ENCODE measurements around the gene HEXA. TPM values are rescaled to one million over a fixed set of nuclear protein-coding genes. Genes with fewer than 3 reads are reported as not detected.

HEXA gene
- total RNA-seq, 2 donors from 2014 or later = 90.3 to 91.7 TPM

DNA sequence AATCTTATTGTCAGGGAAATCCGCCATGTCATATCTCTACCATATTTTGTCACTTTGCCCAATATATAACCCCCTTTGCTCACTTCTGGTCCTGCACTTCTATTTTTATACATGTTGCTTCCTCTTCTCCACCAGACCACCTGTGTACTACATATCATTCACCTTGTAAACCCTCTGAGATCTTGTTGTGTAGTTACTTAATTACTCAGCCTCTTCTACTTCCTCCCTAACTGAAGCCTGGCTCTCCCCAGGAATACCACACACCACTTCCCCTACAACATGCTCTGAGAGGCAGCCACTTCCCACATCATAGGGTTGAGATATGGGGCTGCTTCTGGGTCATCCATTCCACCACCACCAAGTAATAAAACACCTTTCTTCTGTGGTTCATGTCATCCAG is 10.0 kb downstream of the HEXA start:
- Mint-ChIP-seq H3K36me3 (peaks cover 17% of the 10 kb centered on the region), H3K27ac (peak overlapping the region; percentile 41 to 68), H3K4me3 (peak overlapping the region; percentile 71), H3K4me1 (ENCODE audit: low read depth in 2 of 2) (peaks cover 28 to 33% of the 10 kb centered on the region in 2 donors), H3K27me3 (no peaks in the 10 kb centered on the region), H3K9me3 (no peaks in the 10 kb centered on the region)
- DNase-seq (ENCODE audit: low spot score) (no peak), ATAC-seq (peak; percentile 92 to 95)

DNA sequence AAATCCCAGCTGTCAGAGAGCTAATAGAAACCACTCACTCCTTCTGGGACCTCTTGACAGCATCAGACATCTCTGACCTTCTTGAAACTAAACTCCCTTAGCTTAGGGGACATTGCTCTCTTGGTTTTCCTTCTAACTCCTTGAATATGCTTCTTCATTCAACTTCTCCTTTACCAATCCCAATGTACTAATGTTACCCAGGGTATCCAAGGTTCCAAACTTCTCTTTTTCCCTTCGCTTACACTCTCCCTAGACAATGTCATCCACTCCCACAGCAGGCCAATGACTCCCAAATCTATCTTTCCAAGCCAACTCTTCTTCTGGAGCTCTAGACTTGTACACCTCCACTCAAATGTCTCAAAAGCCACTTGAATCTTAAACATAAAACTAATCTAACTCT is 14.6 kb downstream of the HEXA start:
- Mint-ChIP-seq H3K9me3 (no peaks in the 10 kb centered on the region), H3K27ac (no peak overlapping the region), H3K4me1 (ENCODE audit: low read depth in 2 of 2) (peaks cover 28 to 31% of the 10 kb centered on the region in 2 donors), H3K4me3 (no peak overlapping the region), H3K27me3 (no peaks in the 10 kb centered on the region), H3K36me3 (peaks cover 7% of the 10 kb centered on the region)
- no peak for ATAC-seq
- DNase-seq (ENCODE audit: low spot score) = no peak

DNA sequence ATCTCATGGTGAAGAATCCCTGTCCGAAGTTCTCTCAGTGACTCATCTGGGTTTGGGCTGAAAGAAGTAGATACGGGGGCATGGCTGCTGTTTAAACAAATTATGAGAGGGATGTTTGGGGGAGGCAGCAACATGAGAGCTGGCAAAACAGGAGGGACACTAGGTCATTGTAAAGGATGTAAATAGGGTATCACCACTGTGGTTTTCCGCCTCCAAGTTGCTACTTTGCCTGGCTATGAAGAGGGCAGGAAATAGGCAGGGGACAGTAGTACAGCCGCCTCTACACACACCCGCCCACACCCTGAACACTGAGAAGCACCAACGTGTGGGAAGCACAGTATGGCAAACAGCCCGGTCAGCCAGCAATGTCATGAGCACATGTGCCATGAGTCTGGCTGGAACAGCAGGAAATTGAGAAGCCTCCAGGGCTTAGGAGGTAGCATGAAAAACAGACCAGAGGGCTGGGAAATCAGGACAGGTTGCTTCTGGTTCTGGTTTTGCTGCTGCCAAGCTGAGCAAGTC is 17.1 kb downstream of the HEXA start:
- peak overlapping the region; percentile 14 to 50 for H3K27ac Mint-ChIP-seq
- H3K4me3 Mint-ChIP-seq = peak overlapping the region; percentile 33
- peak; percentile 82 for DNase-seq (ENCODE audit: low spot score)
- ATAC-seq = peak; percentile 94 to 96
- H3K9me3 Mint-ChIP-seq = no peaks in the 10 kb centered on the region
- no peaks in the 10 kb centered on the region for H3K27me3 Mint-ChIP-seq
- peaks cover 19 to 22% of the 10 kb centered on the region in 2 donors for H3K4me1 Mint-ChIP-seq (ENCODE audit: low read depth in 2 of 2)
- no peaks in the 10 kb centered on the region for H3K36me3 Mint-ChIP-seq

DNA sequence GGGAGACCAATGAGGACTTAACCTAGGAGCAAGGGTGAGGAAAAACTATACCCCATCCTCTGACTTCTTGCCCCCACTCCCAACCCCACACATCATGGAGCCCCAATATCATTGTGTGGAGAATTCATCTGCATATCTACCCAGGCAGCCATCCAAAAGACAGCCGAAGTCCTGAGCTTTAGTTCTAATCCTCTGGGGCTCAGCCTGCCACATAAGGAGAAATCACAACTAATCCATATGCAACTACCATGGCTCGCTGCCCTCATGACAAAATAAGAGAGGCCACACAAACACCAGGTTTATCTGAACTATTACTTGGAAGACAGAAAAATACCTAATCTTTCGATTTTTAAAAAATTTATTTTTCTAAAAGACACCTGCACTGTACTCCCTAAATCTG is 17.7 kb downstream of the HEXA start:
- Mint-ChIP-seq H3K27ac (peak overlapping the region; percentile 14 to 50), H3K27me3 (no peaks in the 10 kb centered on the region), H3K36me3 (peaks cover 4% of the 10 kb centered on the region), H3K4me1 (ENCODE audit: low read depth in 2 of 2) (peaks cover 19 to 22% of the 10 kb centered on the region in 2 donors), H3K4me3 (no peak overlapping the region), H3K9me3 (no peaks in the 10 kb centered on the region)
- no peak for ATAC-seq
- no peak for DNase-seq (ENCODE audit: low spot score)

DNA sequence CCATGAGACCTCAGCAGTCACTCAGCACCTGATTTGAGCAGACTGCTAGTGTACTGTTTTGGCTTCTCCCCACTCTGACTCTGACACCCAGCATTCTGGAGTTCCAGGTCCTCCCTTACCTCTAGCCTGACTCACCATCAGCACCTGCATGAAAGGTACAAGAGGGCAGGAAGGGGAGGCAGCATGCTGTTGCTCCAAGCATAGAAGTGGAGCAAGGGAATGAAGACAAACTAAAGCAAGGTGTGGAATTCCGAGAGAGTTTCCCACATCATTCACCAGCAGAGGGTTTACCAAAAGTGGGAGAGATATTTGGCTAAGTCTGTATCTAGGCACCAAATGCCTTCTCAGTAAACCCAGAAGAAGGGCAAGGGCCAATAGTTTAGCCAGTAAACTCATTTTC is 21.3 kb downstream of the HEXA start:
- Mint-ChIP-seq H3K27me3 (no peaks in the 10 kb centered on the region), H3K4me1 (ENCODE audit: low read depth in 2 of 2) (peaks cover 19 to 22% of the 10 kb centered on the region in 2 donors), H3K36me3 (peaks cover 6% of the 10 kb centered on the region), H3K4me3 (no peak overlapping the region), H3K9me3 (no peaks in the 10 kb centered on the region), H3K27ac (no peak overlapping the region)
- no peak for DNase-seq (ENCODE audit: low spot score)
- no peak for ATAC-seq

DNA sequence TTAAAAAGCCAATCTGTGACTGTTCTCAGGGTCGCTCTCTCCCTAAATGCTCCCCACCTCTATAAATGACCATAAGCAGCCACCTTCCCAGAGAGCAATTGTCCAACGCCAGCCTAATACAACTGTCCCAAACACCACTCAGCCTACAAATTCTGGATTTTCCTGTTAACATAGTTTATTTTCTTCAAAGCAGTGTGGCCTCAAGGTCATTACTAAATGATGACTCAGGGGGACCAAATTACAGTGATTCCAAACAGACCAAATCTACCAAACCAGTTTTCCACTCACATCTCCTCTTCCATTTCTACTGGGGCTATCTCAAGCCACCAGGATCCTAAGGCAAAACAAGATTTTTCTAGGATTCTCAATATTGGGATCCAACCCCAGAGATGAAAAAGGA is 22.5 kb downstream of the HEXA start:
- no peaks in the 10 kb centered on the region for H3K9me3 Mint-ChIP-seq
- no peaks in the 10 kb centered on the region for H3K27me3 Mint-ChIP-seq
- H3K4me3 Mint-ChIP-seq = no peak overlapping the region
- peaks cover 15% of the 10 kb centered on the region for H3K36me3 Mint-ChIP-seq
- peak overlapping the region in 1 of 2 donors; percentile 18 for H3K27ac Mint-ChIP-seq
- ATAC-seq (no peak), DNase-seq (ENCODE audit: low spot score) (no peak)
- H3K4me1 Mint-ChIP-seq (ENCODE audit: low read depth in 2 of 2) = peaks cover 9 to 12% of the 10 kb centered on the region in 2 donors

DNA sequence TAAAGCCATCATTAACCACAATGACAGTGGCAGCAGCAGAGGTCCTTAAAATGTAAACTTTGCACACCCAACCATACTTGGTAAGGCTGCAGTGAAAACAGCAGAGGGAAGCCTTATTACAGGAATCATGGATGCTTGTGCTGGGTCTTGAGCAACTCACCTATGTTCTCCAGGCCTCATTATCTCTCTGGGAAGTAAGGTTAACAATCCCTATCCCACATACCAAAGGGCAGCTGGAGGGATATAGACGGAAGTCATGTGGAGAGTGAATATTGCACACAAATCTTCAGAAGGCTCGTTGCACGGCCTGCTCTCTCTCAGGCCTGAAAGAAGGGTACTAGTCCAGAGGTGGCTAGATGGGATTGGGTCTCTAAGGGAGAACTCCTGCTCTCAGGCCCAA is 30.0 kb downstream of the HEXA start:
- Mint-ChIP-seq H3K4me1 (ENCODE audit: low read depth in 2 of 2) (no peaks in the 10 kb centered on the region), H3K27ac (no peak overlapping the region), H3K27me3 (no peaks in the 10 kb centered on the region), H3K36me3 (peaks cover 11% of the 10 kb centered on the region), H3K4me3 (no peak overlapping the region), H3K9me3 (no peaks in the 10 kb centered on the region)
- DNase-seq (ENCODE audit: low spot score) = no peak
- ATAC-seq = no peak

DNA sequence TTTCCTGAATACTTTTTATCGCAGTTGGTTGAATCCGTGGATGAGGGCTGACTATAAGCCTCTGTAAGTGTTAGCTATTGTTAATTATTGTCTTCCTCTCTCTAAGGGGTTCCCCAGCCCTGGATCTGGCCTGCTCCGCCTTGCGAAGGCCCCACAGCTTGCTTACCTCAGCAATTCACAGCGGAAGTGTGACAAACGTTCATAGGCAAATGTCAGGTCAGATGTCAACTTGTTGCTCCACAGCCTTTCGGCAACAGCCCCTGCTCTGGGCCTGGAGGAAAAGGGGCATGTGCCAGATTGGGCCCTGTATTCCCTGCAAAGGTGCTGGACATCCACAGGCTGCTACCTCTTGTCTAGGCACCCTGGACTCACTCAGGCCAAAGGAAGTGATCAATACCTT is 30.5 kb downstream of the HEXA start:
- Mint-ChIP-seq H3K36me3 (peaks cover 11% of the 10 kb centered on the region), H3K4me1 (ENCODE audit: low read depth in 2 of 2) (no peaks in the 10 kb centered on the region), H3K27ac (no peak overlapping the region), H3K27me3 (no peaks in the 10 kb centered on the region), H3K9me3 (no peaks in the 10 kb centered on the region), H3K4me3 (no peak overlapping the region)
- DNase-seq (ENCODE audit: low spot score) (no peak), ATAC-seq (no peak)

DNA sequence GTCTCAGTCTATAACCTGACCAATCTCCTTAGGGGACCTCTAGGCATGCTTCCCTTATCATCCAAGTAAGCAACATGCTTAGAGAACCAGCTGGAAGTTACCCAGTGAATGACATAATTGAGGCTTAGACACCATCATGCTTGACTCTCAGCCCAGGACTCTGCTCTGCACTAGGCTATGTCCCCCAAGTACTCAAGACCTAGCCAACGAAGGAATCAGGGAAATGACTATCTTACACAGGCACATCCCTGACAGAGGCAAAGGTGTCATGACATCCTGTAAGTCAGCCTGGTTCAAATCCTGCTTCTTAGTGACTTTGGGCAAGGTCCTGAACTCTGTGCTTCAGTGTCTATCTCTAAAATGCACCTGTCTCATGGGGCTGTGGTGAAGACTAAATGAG is 31.2 kb downstream of the HEXA start:
- Mint-ChIP-seq H3K27me3 (no peaks in the 10 kb centered on the region), H3K27ac (no peak overlapping the region), H3K36me3 (peaks cover 10% of the 10 kb centered on the region), H3K4me3 (no peak overlapping the region), H3K4me1 (ENCODE audit: low read depth in 2 of 2) (peaks cover 0 to 3% of the 10 kb centered on the region in 2 donors), H3K9me3 (no peaks in the 10 kb centered on the region)
- DNase-seq (ENCODE audit: low spot score) (no peak), ATAC-seq (no peak)

DNA sequence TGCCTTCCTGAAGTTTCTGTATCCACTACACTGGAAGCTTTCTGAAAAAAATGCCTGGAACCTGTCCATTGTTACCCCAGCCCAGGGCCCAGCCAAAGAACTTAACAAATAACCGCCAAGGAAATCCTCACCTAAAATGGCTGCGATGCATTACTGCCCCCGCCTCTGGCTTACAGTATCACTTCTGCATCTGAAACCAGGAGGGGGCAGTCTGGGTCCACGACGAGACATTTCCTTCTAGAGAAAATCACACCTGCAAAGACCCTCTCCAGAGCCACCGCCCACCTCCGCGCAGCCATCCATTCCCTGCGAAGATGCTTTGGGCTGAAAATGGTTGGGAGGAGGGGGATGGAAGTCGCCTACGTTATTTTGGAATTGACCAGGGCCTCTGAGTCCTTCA is 33.4 kb downstream of the HEXA start:
- H3K4me1 Mint-ChIP-seq (ENCODE audit: low read depth in 2 of 2) = peaks cover 0 to 3% of the 10 kb centered on the region in 2 donors
- no peak overlapping the region for H3K4me3 Mint-ChIP-seq
- DNase-seq (ENCODE audit: low spot score) = no peak
- no peak overlapping the region for H3K27ac Mint-ChIP-seq
- no peaks in the 10 kb centered on the region for H3K9me3 Mint-ChIP-seq
- ATAC-seq = peak in 1 of 2 donors; percentile 48
- no peaks in the 10 kb centered on the region for H3K27me3 Mint-ChIP-seq
- H3K36me3 Mint-ChIP-seq = peaks cover 4% of the 10 kb centered on the region

DNA sequence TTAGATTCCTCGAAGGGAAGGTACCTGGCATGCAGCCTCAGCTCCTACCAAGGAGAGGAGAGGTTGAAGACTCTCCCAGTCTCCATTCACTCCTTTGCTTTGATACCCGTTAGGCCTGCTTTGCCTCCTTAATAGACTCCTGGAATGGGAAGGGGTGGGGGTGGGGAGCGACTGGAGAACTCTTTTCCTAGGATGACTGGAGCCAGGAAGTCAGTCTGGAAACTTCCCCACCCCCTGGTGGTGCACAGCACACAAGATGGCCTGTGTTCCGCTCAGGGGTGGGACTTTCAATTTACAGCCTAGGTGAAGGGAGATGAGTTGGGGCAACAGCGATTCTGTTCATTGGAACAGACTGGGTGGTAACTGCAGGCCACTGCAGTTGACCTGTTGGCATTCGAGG is 34.5 kb downstream of the HEXA start:
- DNase-seq (ENCODE audit: low spot score) (no peak), ATAC-seq (no peak)
- no peak overlapping the region for H3K27ac Mint-ChIP-seq
- peaks cover 5% of the 10 kb centered on the region for H3K36me3 Mint-ChIP-seq
- no peaks in the 10 kb centered on the region for H3K9me3 Mint-ChIP-seq
- H3K27me3 Mint-ChIP-seq = no peaks in the 10 kb centered on the region
- peaks cover 0 to 3% of the 10 kb centered on the region in 2 donors for H3K4me1 Mint-ChIP-seq (ENCODE audit: low read depth in 2 of 2)
- H3K4me3 Mint-ChIP-seq = no peak overlapping the region

DNA sequence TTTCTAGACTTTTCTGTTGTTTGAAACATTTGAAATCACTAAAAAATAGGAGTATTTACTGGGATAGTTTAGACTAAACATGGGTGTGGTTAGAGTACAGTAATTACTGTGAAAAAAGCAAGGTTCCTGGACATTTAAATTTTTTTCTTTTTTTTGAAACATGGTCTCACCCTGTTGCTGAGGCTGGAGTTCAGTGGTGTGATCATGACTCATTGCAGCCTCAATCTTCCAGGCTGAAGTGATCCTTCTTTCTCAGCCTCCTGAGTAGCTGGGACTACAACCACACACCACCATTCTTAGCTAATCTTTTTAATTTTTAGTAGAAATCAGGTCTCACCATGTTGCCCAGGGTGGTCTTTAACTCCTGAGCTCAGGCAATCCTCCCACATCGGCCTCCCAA is 35.4 kb downstream of the HEXA start:
- no peak for ATAC-seq
- peaks cover 5% of the 10 kb centered on the region for H3K36me3 Mint-ChIP-seq

DNA sequence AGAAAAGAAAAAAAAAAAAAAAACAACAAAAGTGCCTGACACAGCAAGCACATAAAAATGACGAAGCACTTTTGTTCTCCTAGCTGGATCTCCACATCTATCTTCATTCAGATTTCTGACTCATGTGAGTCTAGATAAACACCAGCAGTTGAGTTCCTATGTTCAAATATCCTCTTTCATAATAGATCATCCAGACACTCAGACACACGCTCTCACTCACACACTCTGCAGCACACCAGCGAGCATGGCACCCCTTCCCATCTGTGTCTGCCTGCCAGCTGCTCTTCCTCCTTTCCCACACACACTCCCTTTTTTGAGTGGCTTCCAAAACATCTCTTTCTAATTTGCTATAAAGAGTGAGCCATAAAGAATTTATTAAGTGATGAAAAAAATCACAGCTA is 36.0 kb downstream of the HEXA start:
- Mint-ChIP-seq H3K9me3 (no peaks in the 10 kb centered on the region), H3K27ac (no peak overlapping the region), H3K4me3 (no peak overlapping the region), H3K4me1 (ENCODE audit: low read depth in 2 of 2) (peaks cover 0 to 3% of the 10 kb centered on the region in 2 donors), H3K27me3 (no peaks in the 10 kb centered on the region), H3K36me3 (peaks cover 5% of the 10 kb centered on the region)
- ATAC-seq = no peak
- no peak for DNase-seq (ENCODE audit: low spot score)

More for the DNA sequence above, 35.4 kb downstream of the HEXA start:
- Mint-ChIP-seq H3K27ac (no peak overlapping the region), H3K27me3 (no peaks in the 10 kb centered on the region), H3K4me3 (no peak overlapping the region), H3K9me3 (no peaks in the 10 kb centered on the region), H3K4me1 (ENCODE audit: low read depth in 2 of 2) (peaks cover 0 to 3% of the 10 kb centered on the region in 2 donors)
- DNase-seq (ENCODE audit: low spot score) = no peak

DNA sequence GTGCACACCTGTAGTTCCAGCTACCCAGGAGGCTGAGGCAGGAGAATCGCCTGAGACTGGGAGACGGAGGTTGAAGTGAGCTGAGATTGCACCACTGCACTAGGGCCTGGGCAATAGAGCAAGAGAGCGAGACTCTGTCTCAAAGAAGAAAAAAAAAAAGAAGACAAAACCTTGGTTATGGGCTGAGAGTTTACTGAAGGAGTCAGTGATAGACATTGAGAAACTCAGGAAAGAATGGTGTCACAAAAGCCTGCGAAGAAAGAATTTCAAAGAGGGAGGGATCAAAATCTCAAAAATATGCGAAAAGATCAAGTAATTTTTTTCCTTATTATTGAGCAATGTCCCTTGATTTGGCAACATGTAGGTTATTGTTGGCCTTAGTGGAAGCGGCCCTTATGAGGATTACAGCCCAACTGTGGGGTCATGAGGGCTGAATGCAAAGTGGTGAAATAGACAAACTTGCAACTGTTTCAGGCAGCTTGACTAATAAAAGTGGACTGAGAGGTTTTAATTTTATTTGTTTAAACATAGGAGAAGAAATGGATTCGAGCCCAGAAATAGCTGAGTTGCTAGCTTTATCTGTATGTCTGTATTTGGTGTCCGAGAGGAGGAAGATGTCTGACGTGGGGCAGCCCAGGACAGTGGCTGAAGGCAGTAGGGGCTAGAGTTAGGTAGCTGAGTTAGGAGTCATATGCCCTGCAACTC is 37.0 kb downstream of the HEXA start:
- H3K4me3 Mint-ChIP-seq = no peak overlapping the region
- H3K36me3 Mint-ChIP-seq = peaks cover 5% of the 10 kb centered on the region

More for the DNA sequence above, 37.0 kb downstream of the HEXA start:
- ATAC-seq (no peak), DNase-seq (ENCODE audit: low spot score) (no peak)
- peak overlapping the region in 1 of 2 donors; percentile 14 for H3K27ac Mint-ChIP-seq
- peaks cover 0 to 3% of the 10 kb centered on the region in 2 donors for H3K4me1 Mint-ChIP-seq (ENCODE audit: low read depth in 2 of 2)
- no peaks in the 10 kb centered on the region for H3K27me3 Mint-ChIP-seq
- no peaks in the 10 kb centered on the region for H3K9me3 Mint-ChIP-seq

All from natural killer cell treated with Interleukin-12 subunit alpha and Interleukin-12 subunit beta and Interleukin-15 and Interleukin-18, amount 100 ng/mL, for 72 hours (primary cell).